Measurements from ENCODE around the gene CMTM8. TPM values are rescaled to one million over a fixed set of nuclear protein-coding genes. Genes with fewer than 3 reads are reported as not detected.

CMTM8 gene
- total and polyA plus RNA-seq, 2 of the 8 experiments (the other 6 are each of a cell fraction or from before 2014, with no cell fraction given): 10.5 to 22.4 TPM

- Histone ChIP-seq H2BK20ac (ENCODE audit: low read length) (no peak overlapping the region), H3K79me2 (ENCODE audit: control insufficient read depth in 1 of 2, insufficient read depth in 2 of 2, low read length in 2 of 2) (no peaks in the 10 kb centered on the region), H3K4ac (replicated peaks; ENCODE audit: insufficient read length, low read depth, low read length) (no peak overlapping the region), H2AFZ (ENCODE audit: low read length) (no peak overlapping the region), H3K23ac (ENCODE audit: insufficient read length) (no peak overlapping the region), H3K4me2 (ENCODE audit: insufficient read depth in 1 of 2, low read depth in 2 of 2, low read length in 2 of 2) (no peak overlapping the region), H4K8ac (ENCODE audit: extremely low read depth, insufficient read depth, low read length) (no peak overlapping the region), H2BK12ac (ENCODE audit: low read depth, low read length) (no peak overlapping the region), H2BK120ac (replicated peaks; ENCODE audit: low read depth, low read length) (no peak overlapping the region), H3K14ac (ENCODE audit: insufficient read length) (no peak overlapping the region), H3K27ac (ENCODE audit: low read depth, low read length) (no peak overlapping the region), H3K27me3 (replicated peaks in 1 of 4; ENCODE audit: control insufficient read depth in 3 of 4, extremely low read depth in 1 of 4, insufficient read depth in 3 of 4, low read length in 3 of 4) (no peaks in the 10 kb centered on the region), H3K18ac (ENCODE audit: extremely low read depth, low read length) (no peak overlapping the region), H2AK5ac (ENCODE audit: low read depth, low read length) (no peak overlapping the region), H3K4me1 (replicated peaks in 1 of 4; ENCODE audit: control insufficient read depth in 3 of 4, insufficient read depth in 4 of 4, low read length in 3 of 4) (peaks cover 0 to 5% (median 0%) of the 10 kb centered on the region in 4 experiments; a peak in 2 of 7 replicates), H3K56ac (replicated peaks; ENCODE audit: insufficient read length, low read depth, low read length) (no peak overlapping the region), H3K9me3 (ENCODE audit: insufficient read depth in 2 of 2, low read depth in 1 of 2, low read length in 1 of 2) (no peaks in the 10 kb centered on the region), H3K23me2 (ENCODE audit: low read depth, low read length) (no peaks in the 10 kb centered on the region), H4K5ac (ENCODE audit: insufficient read length, low read depth, low read length) (no peak overlapping the region), H4K20me1 (replicated peaks in 1 of 2; ENCODE audit: control insufficient read depth in 1 of 2, insufficient read depth in 2 of 2, low read length in 2 of 2) (no peaks in the 10 kb centered on the region), H3K79me1 (ENCODE audit: low read depth, low read length) (no peaks in the 10 kb centered on the region), H2BK15ac (ENCODE audit: low read length) (no peak overlapping the region), H3K36me3 (ENCODE audit: control insufficient read depth in 2 of 4, insufficient read depth in 4 of 4, low read length in 3 of 4) (no peaks in the 10 kb centered on the region), H2BK5ac (ENCODE audit: low read depth, low read length) (no peak overlapping the region), H3K9ac (replicated peaks in 1 of 4; ENCODE audit: extremely low read depth in 1 of 4, low read depth in 3 of 4, low read length in 3 of 4) (no peak overlapping the region), H3K4me3 (ENCODE audit: extremely low read depth in 1 of 4, insufficient read depth in 2 of 4, low read depth in 3 of 4, low read length in 4 of 4) (no peak overlapping the region), H4K91ac (replicated peaks; ENCODE audit: insufficient read length, low read length) (no peak overlapping the region)
- WGBS, 2 experiments (ENCODE audit: extremely low coverage in 1 of 2, insufficient coverage in 1 of 2, insufficient read length in 1 of 2, insufficient replicate concordance in 2 of 2, low coverage in 1 of 2, low lambda C conversion rate in 2 of 2, missing lambda C conversion rate in 1 of 2): 97% methylated on average over 4 of the region's 4 CpGs; no CpG with 5 or more reads in 1 of the 2 experiments
- FAIRE-seq: no peak
- CTCF ChIA-PET (ENCODE audit: partially characterized antibody): interaction anchor here (0.6 to 7.3 kb wide), 6 partner anchors 9 to 110 kb away, joined by 3 to 91 read pairs (median 4); no protein-coding TSS in a partner anchor
- POLR2A ChIA-PET (ENCODE audit: partially characterized antibody): interaction anchor here (0.9 kb wide), 1 partner anchor 41 kb away, joined by 3 read pairs; no protein-coding TSS in a partner anchor
- TF ChIP-seq TEAD4 (IDR thresholded peaks at IDR 0.05; ENCODE audit: low read depth, low read length) (no peak), CBX8 (IDR thresholded peaks at IDR 0.05; ENCODE audit: borderline replicate concordance, low read depth, low read length) (no peak), RXRA (IDR thresholded peaks at IDR 0.05; ENCODE audit: insufficient read depth, low read depth, low read length) (no peak), NANOG (IDR thresholded peaks at IDR 0.05; ENCODE audit: insufficient read depth, low read depth, low read length, poor library complexity, severe bottlenecking) (no peak), CBX5 (IDR thresholded peaks at IDR 0.05; ENCODE audit: low read depth, low read length) (no peak), SP2 (IDR thresholded peaks at IDR 0.05; ENCODE audit: low read length) (no peak), JUN (IDR thresholded peaks at IDR 0.05; ENCODE audit: low read depth, low read length) (no peak), YY1 (IDR thresholded peaks at IDR 0.05; ENCODE audit: low read depth, low read length) (no peak), NRF1 (IDR thresholded peaks at IDR 0.05; ENCODE audit: low read depth, low read length) (no peak), HDAC6 (IDR thresholded peaks at IDR 0.05; ENCODE audit: low read depth, low read length) (no peak), KDM1A (IDR thresholded peaks at IDR 0.05; ENCODE audit: borderline replicate concordance, low read length) (no peak)
- DNase-seq (ENCODE audit: low read depth in 1 of 2, low spot score in 2 of 2): no peak
Observed at GRCh38 chr3:32372213-32372490, 133.7 kb downstream of the CMTM8 start.
